ENCODE results near the gene GATB. TPM values are rescaled to one million over a fixed set of nuclear protein-coding genes. Genes with fewer than 3 reads are reported as not detected.

The GATB gene
- total RNA-seq, 6 experiments from 2014 or later, result 23.1 to 28.2 (median 24.4) TPM

DNA sequence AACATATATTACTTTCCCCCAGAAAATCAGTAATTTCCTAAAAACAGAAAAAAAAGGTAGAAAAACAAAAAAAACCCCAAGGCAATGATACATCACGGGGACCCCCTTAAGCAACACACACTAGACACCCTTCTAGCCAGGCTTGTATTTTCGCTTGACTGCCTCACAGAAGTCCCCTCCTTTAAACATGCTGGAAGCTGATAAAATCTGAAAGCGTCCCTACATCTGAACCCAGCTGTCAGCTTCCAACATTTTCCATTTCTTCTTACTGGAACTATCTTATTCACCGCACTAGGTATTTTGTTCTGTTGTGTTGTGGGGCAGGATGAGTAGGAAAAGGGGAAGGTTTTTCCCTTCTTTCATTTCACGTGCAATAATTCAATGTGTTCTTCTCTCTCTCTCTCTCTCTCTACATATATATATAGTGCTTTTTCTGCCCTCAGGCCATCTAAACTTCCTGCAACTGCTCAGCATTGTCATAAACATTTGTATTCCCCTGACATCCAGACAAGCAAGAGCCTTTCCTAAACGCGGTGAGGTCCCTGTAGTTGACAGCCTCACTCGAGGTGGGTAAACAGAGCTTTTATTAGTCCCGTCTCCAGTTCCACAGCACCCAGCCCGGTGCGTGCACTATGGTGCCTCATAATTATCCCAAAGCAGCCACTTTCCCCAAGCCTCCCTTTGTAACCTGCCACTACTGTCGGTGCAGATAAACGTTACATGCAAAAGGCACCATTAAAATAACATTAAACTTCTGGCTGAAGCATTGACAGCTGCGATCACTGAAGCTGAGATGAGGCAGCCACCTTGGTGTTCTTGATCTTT is 82.5 kb downstream of the GATB start:
- Mint-ChIP-seq H3K4me1 (ENCODE audit: low read depth) (peaks cover 19% of the 10 kb centered on the region), H3K36me3 (ENCODE audit: low read depth) (peaks cover 5% of the 10 kb centered on the region; the same call in 1 of the 2 replicates), H3K4me3 (no peak overlapping the region), H3K27me3 (ENCODE audit: insufficient read depth) (no peaks in the 10 kb centered on the region; the same call in 1 of the 2 replicates), H3K27ac (no peak overlapping the region), H3K9me3 (no peaks in the 10 kb centered on the region)
- no peak for TF ChIP-seq CTCF (IDR thresholded peaks at IDR 0.05)
- DNase-seq, result no peak

DNA sequence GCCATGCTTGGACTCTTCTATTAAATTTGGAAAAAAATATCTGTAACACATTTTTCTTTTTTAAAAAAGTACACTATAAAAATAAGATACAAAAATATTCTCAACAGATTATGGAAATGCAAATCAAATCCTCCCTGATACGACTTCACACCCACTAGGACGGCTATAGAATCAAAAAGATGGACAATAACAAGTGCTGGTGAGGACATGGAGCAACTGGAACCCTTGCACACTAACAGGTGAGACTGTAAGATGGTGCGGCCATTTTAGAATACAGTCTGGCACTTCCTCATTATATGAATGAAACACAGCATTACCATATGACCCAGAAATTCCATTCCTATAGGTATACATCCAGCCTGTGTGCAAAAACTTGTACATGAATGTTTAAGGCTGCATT is 83.6 kb downstream of the GATB start:
- Mint-ChIP-seq H3K9me3 (no peaks in the 10 kb centered on the region), H3K4me3 (no peak overlapping the region), H3K36me3 (ENCODE audit: low read depth) (no peaks in the 10 kb centered on the region; the same call in 1 of the 2 replicates), H3K4me1 (ENCODE audit: low read depth) (peaks cover 19% of the 10 kb centered on the region), H3K27me3 (ENCODE audit: insufficient read depth) (no peaks in the 10 kb centered on the region; the same call in 1 of the 2 replicates), H3K27ac (no peak overlapping the region)
- no peak for DNase-seq
- TF ChIP-seq CTCF (IDR thresholded peaks at IDR 0.05), result no peak

- H3K4me1 Mint-ChIP-seq (ENCODE audit: low read depth), result peaks cover 19% of the 10 kb centered on the region
- H3K27me3 Mint-ChIP-seq (ENCODE audit: insufficient read depth), result no peaks in the 10 kb centered on the region; the same call in 1 of the 2 replicates
- no peak for TF ChIP-seq CTCF (IDR thresholded peaks at IDR 0.05)
- H3K9me3 Mint-ChIP-seq, result no peaks in the 10 kb centered on the region
- H3K4me3 Mint-ChIP-seq, result peak overlapping the region; percentile 6; the same call in 1 of the 2 replicates
- no peaks in the 10 kb centered on the region; the same call in 1 of the 2 replicates for H3K36me3 Mint-ChIP-seq (ENCODE audit: low read depth)
- H3K27ac Mint-ChIP-seq, result peak overlapping the region; percentile 72
- DNase-seq, result peak; percentile 77
Measured at GRCh38 chr4:151676301-151676700, 84.5 kb downstream of the GATB start.

- no peak for DNase-seq
- no peak overlapping the region for H3K27ac Mint-ChIP-seq
- H3K4me1 Mint-ChIP-seq (ENCODE audit: low read depth), result peaks cover 19% of the 10 kb centered on the region
- H3K36me3 Mint-ChIP-seq (ENCODE audit: low read depth), result no peaks in the 10 kb centered on the region; the same call in 1 of the 2 replicates
- H3K27me3 Mint-ChIP-seq (ENCODE audit: insufficient read depth), result no peaks in the 10 kb centered on the region; the same call in 1 of the 2 replicates
- H3K4me3 Mint-ChIP-seq, result no peak overlapping the region
- no peak for TF ChIP-seq CTCF (IDR thresholded peaks at IDR 0.05)
- H3K9me3 Mint-ChIP-seq, result no peaks in the 10 kb centered on the region
Measured at GRCh38 chr4:151675411-151675971, 85.3 kb downstream of the GATB start.

- H3K4me1 Mint-ChIP-seq (ENCODE audit: low read depth), result peaks cover 20% of the 10 kb centered on the region
- H3K27me3 Mint-ChIP-seq (ENCODE audit: insufficient read depth), result no peaks in the 10 kb centered on the region; the same call in 1 of the 2 replicates
- H3K9me3 Mint-ChIP-seq, result no peaks in the 10 kb centered on the region
- no peaks in the 10 kb centered on the region; the same call in 1 of the 2 replicates for H3K36me3 Mint-ChIP-seq (ENCODE audit: low read depth)
- no peak overlapping the region for H3K27ac Mint-ChIP-seq
- no peak for DNase-seq
- no peak for TF ChIP-seq CTCF (IDR thresholded peaks at IDR 0.05)
- H3K4me3 Mint-ChIP-seq, result no peak overlapping the region
Measured at GRCh38 chr4:151674804-151675391, 85.9 kb downstream of the GATB start.
